SK-N-SH treated with all-trans-retinoic acid at 6 μM for 48 hours (cell line): ENCODE results near the gene RSPH4A.

ENCODE experiments used
- ATAC-seq: fragments of 200-7000 bp; cut with Tn5 transposase; 3 replicates; pipeline ENCODE4 v1.9.1; 2020; ENCODE audit warnings: mild to moderate bottlenecking, moderate library complexity
- ARNTL ChIP-seq: fragments of 450-650 bp; formaldehyde crosslinking; IDR thresholded peaks from 2 replicates; pipeline ENCODE4 v1.5.0; 2020; ENCODE audit warnings: low read depth, mild to moderate bottlenecking, moderate library complexity, borderline replicate concordance
- CSDC2 ChIP-seq: fragments of 250-450 bp; sonication (Bioruptor Pico); IDR thresholded peaks from 2 replicates; pipeline ENCODE4 v1.5.0; 2020; ENCODE audit warnings: mild to moderate bottlenecking, moderate library complexity
- CSRNP3 ChIP-seq: fragments of 250-450 bp; sonication (Bioruptor Pico); IDR thresholded peaks from 2 replicates; pipeline ENCODE4 v1.5.1; 2021; ENCODE audit warnings: mild to moderate bottlenecking, moderate library complexity
- ESRRG ChIP-seq: fragments of 250-450 bp; sonication (Bioruptor Pico); IDR thresholded peaks from 2 replicates; pipeline ENCODE4 v1.6.1; 2021; ENCODE audit warnings: mild to moderate bottlenecking
- GLIS3 ChIP-seq: fragments of 250-450 bp; sonication (Bioruptor Pico); IDR thresholded peaks from 2 replicates; pipeline ENCODE4 v1.5.0; 2020; ENCODE audit warnings: mild to moderate bottlenecking, moderate library complexity
- ISL1 ChIP-seq: fragments of 250-450 bp; sonication (Bioruptor Pico); IDR thresholded peaks from 2 replicates; pipeline ENCODE4 v2.1.2; 2022; ENCODE audit warnings: mild to moderate bottlenecking, moderate library complexity
- PATZ1 ChIP-seq: fragments of 250-450 bp; sonication (Bioruptor Pico); IDR thresholded peaks from 2 replicates; pipeline ENCODE4 v1.8.0; 2020; ENCODE audit warnings: mild to moderate bottlenecking, moderate library complexity, borderline replicate concordance
- POU6F1 ChIP-seq: fragments of 250-450 bp; sonication (Bioruptor Pico); IDR thresholded peaks from 2 replicates; pipeline ENCODE4 v1.8.0; 2021; ENCODE audit warnings: low read depth, mild to moderate bottlenecking, moderate library complexity, borderline replicate concordance
- RARB ChIP-seq: fragments of 250-450 bp; sonication (Bioruptor Pico); IDR thresholded peaks from 2 replicates; pipeline ENCODE4 v1.8.0; 2021; ENCODE audit warnings: mild to moderate bottlenecking, moderate library complexity
- SNAI2 ChIP-seq: fragments of 250-450 bp; sonication (Bioruptor Pico); IDR thresholded peaks from 2 replicates; pipeline ENCODE4 v1.5.0; 2020; ENCODE audit warnings: mild to moderate bottlenecking, moderate library complexity
- TCF4 ChIP-seq: fragments of 250-450 bp; sonication (Bioruptor Pico); IDR thresholded peaks from 2 replicates; pipeline ENCODE4 v1.8.0; 2021; ENCODE audit warnings: mild to moderate bottlenecking, moderate library complexity, borderline replicate concordance
- TOX ChIP-seq: fragments of 250-450 bp; sonication (Bioruptor Pico); IDR thresholded peaks from 2 replicates; pipeline ENCODE4 v1.8.0; 2021; ENCODE audit warnings: mild to moderate bottlenecking, moderate library complexity, borderline replicate concordance
- ZC3H10 ChIP-seq: fragments of 250-450 bp; sonication (Bioruptor Pico); IDR thresholded peaks from 2 replicates; pipeline ENCODE4 v1.5.1; 2021; ENCODE audit warnings: mild to moderate bottlenecking, moderate library complexity
- ZFP3 ChIP-seq: fragments of 250-450 bp; sonication (Bioruptor Pico); IDR thresholded peaks from 2 replicates; pipeline ENCODE4 v1.5.0; 2020; ENCODE audit warnings: mild to moderate bottlenecking, moderate library complexity
- ZNF70 ChIP-seq: fragments of 450-650 bp; formaldehyde crosslinking; IDR thresholded peaks from 2 replicates; pipeline ENCODE4 v1.5.0; 2020; ENCODE audit warnings: mild to moderate bottlenecking, moderate library complexity
- ZNF8 ChIP-seq: fragments of 450-650 bp; formaldehyde crosslinking; IDR thresholded peaks from 2 replicates; pipeline ENCODE4 v1.5.0; 2020; ENCODE audit warnings: mild to moderate bottlenecking, moderate library complexity

The RSPH4A gene

GRCh38 chr6:116575227-116575626, 41.1 kb upstream of the RSPH4A start:
- no peak for TF ChIP-seq ZFP3 (CRISPR knock-in tag)
- TF ChIP-seq ISL1 (CRISPR knock-in tag) = peak; percentile 34
- no peak for ATAC-seq

- no peak for ATAC-seq
- TF ChIP-seq SNAI2 (CRISPR knock-in tag) (no peak), TOX (no peak), PATZ1 (CRISPR knock-in tag) (no peak), CSRNP3 (CRISPR knock-in tag) (no peak), ARNTL (CRISPR knock-in tag) (no peak), POU6F1 (CRISPR knock-in tag) (no peak), ZC3H10 (CRISPR knock-in tag) (no peak), ZNF70 (no peak), RARB (CRISPR knock-in tag) (no peak), ZNF8 (no peak), ZFP3 (CRISPR knock-in tag) (no peak)
These were observed 38.8 kb upstream of the RSPH4A start for GRCh38 chr6:116577486-116577885.

- TF ChIP-seq CSDC2 (CRISPR knock-in tag) (no peak), ZC3H10 (CRISPR knock-in tag) (no peak), PATZ1 (CRISPR knock-in tag) (no peak), ZFP3 (CRISPR knock-in tag) (no peak), ISL1 (CRISPR knock-in tag) (no peak), ESRRG (CRISPR knock-in tag) (no peak), TCF4 (CRISPR knock-in tag) (no peak), CSRNP3 (CRISPR knock-in tag) (no peak), ZNF70 (no peak), GLIS3 (CRISPR knock-in tag) (no peak)
- ATAC-seq = no peak
These were observed 37.9 kb upstream of the RSPH4A start for GRCh38 chr6:116578335-116578734.

GRCh38 chr6:116579143-116579542, 37.1 kb upstream of the RSPH4A start:
- TF ChIP-seq RARB (CRISPR knock-in tag) = no peak
- no peak for TF ChIP-seq ZNF70
- TF ChIP-seq POU6F1 (CRISPR knock-in tag) = no peak
- TF ChIP-seq ZC3H10 (CRISPR knock-in tag) = no peak
- no peak for TF ChIP-seq ISL1 (CRISPR knock-in tag)
- peak; percentile 62; the same call in 2 of the 3 replicates for ATAC-seq
